Gastrocnemius medialis (tissue), 4 donors: ENCODE data around the gene RUNX1. TPM values are rescaled to one million over a fixed set of nuclear protein-coding genes. Genes with fewer than 3 reads are reported as not detected.
A peak's percentile ranks its signal among the peaks of the same experiment; 100 is the strongest.

Experiments
- ATAC-seq, 2 donors: fragments of 150-250 bp; one replicate each; pipeline ENCODE4 v1.9.1; 2016
- DNase-seq, 2 donors: peaks; one replicate each; pipeline ENCODE4 v3.0.0-alpha.2; 2019
- H3K27ac ChIP-seq, 4 donors: fragments of 200-600 bp; sonication (generic); 1 replicate in 1 of 4; 2 replicates in 3 of 4; pipeline ENCODE4 v1.5.1; 2016 to 2018; ENCODE audit warnings: mild to moderate bottlenecking in 2 of 4, moderate library complexity in 1 of 4
- H3K27me3 ChIP-seq, 3 donors: fragments of 200-600 bp; sonication (generic) in 2 of 3; 1 replicate in 1 of 3; 2 replicates in 2 of 3; pipeline versions ENCODE4 v1.5.1 to v1.6.0; 2016 to 2019; ENCODE audit warnings: mild to moderate bottlenecking in 1 of 3, moderate library complexity in 1 of 3
- H3K36me3 ChIP-seq, 2 donors: fragments of 200-600 bp; sonication (generic) in 1 of 2; one replicate each; pipeline ENCODE4 v1.5.1; 2017 to 2018
- H3K4me1 ChIP-seq, 2 donors: fragments of 200-600 bp; sonication (generic) in 1 of 2; one replicate each; pipeline ENCODE4 v1.5.1; 2016 to 2017; ENCODE audit warnings: mild to moderate bottlenecking in 2 of 2
- H3K4me3 ChIP-seq, 4 donors: fragments of 200-600 bp; sonication (generic) in 3 of 4; 1 replicate in 1 of 4; 2 replicates in 3 of 4; pipeline ENCODE4 v1.5.1; 2016 to 2019; ENCODE audit warnings: mild to moderate bottlenecking in 2 of 4
- H3K9me3 ChIP-seq, 3 donors: fragments of 200-600 bp; sonication (generic) in 2 of 3; 1 replicate in 1 of 3; 2 replicates in 2 of 3; pipeline ENCODE4 v1.5.1; 2016 to 2019
- CTCF ChIP-seq, 5 experiments: fragments of 450-650 bp in 3 of 5; fragments of 200-600 bp in 2 of 5; sonication (generic) in 2 of 5; IDR thresholded peaks in 4 of 5; conservative IDR thresholded peaks in 1 of 5; 1 replicate in 4 of 5; 2 replicates in 1 of 5; pipeline ENCODE4 v1.5.1; 2016 to 2019; ENCODE audit warnings: antibody characterized with exemption in 5 of 5, mild to moderate bottlenecking in 3 of 5, moderate library complexity in 3 of 5
- POLR2A ChIP-seq, 2 donors: fragments of 450-650 bp; IDR thresholded peaks; one replicate each; pipeline ENCODE4 v1.6.1; 2017; ENCODE audit warnings: antibody characterized with exemption in 2 of 2, mild to moderate bottlenecking in 2 of 2, moderate library complexity in 2 of 2
- in situ Hi-C, 4 donors: fragments of 200-750 bp; cut with MboI; loops; one replicate each; pipeline versions ENCODE4 v1.15.0 to v1.8.0; 2017; ENCODE audit warnings: low sequenced_read_pairs in 4 of 4
- intact Hi-C: fragments of 100-400 bp; cut with DNase I; formaldehyde crosslinking; loops from one replicate; pipeline ENCODE4 v1.15.1; 2023; ENCODE audit warnings: low total_unique reads
- total RNA-seq, 4 donors: library from RNA; depleted of rRNA; stranded (reverse); fragments of >200 nt; gene quantifications; one replicate each; pipeline versions ENCODE4 v1.1.0 to v1.2.3, GENCODE V29; 2016

The RUNX1 gene
- total RNA-seq, 4 donors from 2014 or later = 8.0 to 20.9 (median 10.6) TPM

DNA sequence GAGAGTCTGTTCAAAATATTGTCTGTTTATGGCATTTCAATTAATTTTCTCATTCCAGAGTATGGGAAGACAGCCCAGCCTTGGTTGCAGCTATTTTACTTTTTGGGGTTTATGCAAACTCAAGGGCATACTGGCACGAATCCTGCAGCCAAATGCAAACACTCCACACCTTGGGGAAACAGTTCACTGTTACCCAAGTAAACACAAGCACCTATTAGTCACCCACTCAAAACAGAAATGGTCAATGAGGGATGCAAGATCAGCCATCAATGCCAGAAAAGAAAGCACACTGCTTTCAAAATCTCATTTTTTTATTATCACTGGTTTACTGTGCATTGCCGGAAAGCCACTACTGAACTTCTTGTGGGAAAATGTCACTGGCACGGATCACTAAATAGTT is 170.6 kb downstream of the RUNX1 start:
- no peak overlapping the region for H3K4me3 ChIP-seq
- H3K36me3 ChIP-seq = peaks cover 0 to 34% of the 10 kb centered on the region in 2 donors
- TF ChIP-seq CTCF (IDR thresholded peaks at IDR 0.05 in 4 of 5, conservative IDR thresholded peaks at IDR 0.05 in 1 of 5) (no peak), POLR2A (IDR thresholded peaks at IDR 0.05) (no peak)
- intact Hi-C loops = no loop called here
- H3K27me3 ChIP-seq = no peaks in the 10 kb centered on the region
- peaks cover 0 to 11% of the 10 kb centered on the region in 2 donors for H3K4me1 ChIP-seq
- peak overlapping the region in 1 of 4 donors; percentile 44 for H3K27ac ChIP-seq
- H3K9me3 ChIP-seq = no peaks in the 10 kb centered on the region
- ATAC-seq (no peak), DNase-seq (no peak)
- in situ Hi-C loops = loop anchor here in 2 of 4 donors (10.0 kb wide), 2 partner anchors 74 to 84 kb away; no protein-coding TSS in a partner anchor

DNA sequence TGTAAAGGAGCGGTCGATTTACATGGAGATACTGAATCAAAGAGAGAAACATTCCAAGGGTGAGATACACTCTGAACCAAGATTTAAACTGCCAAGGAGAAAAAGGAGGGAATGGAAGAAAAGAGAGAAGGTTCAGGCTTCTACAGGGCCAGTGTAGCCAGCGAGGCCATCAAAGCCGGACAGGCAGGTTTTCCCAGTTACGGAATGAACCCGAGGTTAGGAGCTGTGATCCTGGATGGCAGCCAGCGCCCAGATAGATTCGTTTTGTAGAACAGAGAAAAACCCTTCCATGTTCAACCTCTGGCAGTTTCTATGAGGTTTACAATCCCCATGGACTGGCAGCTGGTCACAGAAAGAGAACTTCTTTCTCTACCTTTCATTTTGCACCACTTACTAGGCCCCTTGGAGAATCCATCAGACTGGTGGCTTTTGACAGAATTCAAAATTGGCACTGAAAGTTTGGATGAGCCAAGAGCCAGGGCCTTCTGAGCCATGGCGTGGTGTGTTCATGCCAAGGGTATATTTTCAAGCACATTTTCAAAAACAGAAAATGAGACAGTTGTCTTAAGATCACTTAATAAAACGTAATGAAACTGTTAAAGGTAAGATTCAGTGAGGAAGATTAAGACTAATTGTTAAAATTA is 171.5 kb downstream of the RUNX1 start:
- in situ Hi-C loops (loop anchor here in 2 of 4 donors (10.0 kb wide), 2 partner anchors 73 to 83 kb away; no protein-coding TSS in a partner anchor), intact Hi-C loops (no loop called here)

GRCh38 chr21:34875830-34876229 is 173.3 kb downstream of the RUNX1 start:
- DNase-seq (no peak), ATAC-seq (no peak)
- Histone ChIP-seq H3K36me3 (peaks cover 0 to 42% of the 10 kb centered on the region in 2 donors), H3K4me1 (no peaks in the 10 kb centered on the region), H3K4me3 (no peak overlapping the region), H3K27me3 (no peaks in the 10 kb centered on the region), H3K9me3 (no peaks in the 10 kb centered on the region), H3K27ac (no peak overlapping the region)
- intact Hi-C loops = no loop called here
- in situ Hi-C loops = loop anchor here in 2 of 4 donors (10.0 kb wide), 2 partner anchors 71 to 81 kb away; no protein-coding TSS in a partner anchor
- TF ChIP-seq POLR2A (IDR thresholded peaks at IDR 0.05) = no peak
- TF ChIP-seq CTCF (IDR thresholded peaks at IDR 0.05 in 4 of 5, conservative IDR thresholded peaks at IDR 0.05 in 1 of 5) = no peak

More for the DNA sequence above, 171.5 kb downstream of the RUNX1 start:
- Histone ChIP-seq H3K9me3 (no peaks in the 10 kb centered on the region), H3K27ac (peak overlapping the region in 1 of 4 donors; percentile 44), H3K4me3 (no peak overlapping the region), H3K4me1 (peaks cover 0 to 4% of the 10 kb centered on the region in 2 donors), H3K36me3 (peaks cover 0 to 34% of the 10 kb centered on the region in 2 donors), H3K27me3 (no peaks in the 10 kb centered on the region)
- ATAC-seq = peak in 1 of 2 donors; percentile 47
- no peak for TF ChIP-seq CTCF (IDR thresholded peaks at IDR 0.05 in 4 of 5, conservative IDR thresholded peaks at IDR 0.05 in 1 of 5)
- TF ChIP-seq POLR2A (IDR thresholded peaks at IDR 0.05) = no peak
- peak in 1 of 2 donors; percentile 23 for DNase-seq

DNA sequence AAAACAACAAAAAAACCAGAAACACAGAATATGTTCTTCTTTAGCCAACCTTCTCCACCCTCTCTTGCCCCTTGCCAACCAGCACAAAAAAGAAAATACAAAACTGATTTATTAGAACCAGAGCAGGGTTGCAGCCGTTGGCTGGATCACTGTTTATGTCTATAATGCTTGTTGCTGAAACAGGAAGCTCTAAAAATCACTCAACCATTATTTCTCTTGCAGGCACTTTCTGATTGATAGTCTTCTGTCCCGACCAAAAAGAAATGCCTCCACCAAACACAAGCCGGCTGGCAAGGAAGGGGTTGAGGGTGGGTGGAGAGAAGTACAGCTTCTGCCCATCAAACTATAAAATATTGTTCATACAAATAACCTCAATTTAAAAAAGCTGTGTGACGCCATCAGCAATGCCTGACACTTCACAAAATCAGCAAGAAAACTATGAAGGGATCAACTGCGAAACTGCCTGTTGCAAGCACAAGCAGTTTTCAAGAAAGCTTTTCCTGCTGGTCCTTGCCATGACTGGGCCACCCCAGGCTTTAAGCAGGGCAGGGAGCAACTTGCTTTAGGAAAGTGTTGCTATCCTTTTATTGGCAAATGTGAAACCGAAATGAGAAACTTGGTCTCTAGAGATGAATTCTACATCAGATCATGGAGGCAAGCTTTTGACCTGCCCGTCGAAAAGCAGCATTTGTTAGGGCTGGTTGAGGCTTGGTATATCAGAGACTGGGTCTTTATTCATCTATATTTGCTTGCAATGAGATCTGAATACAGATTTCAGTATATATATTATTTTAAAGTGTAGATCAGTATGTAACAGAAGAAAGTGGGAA is 174.2 kb downstream of the RUNX1 start:
- in situ Hi-C loops = loop anchor here in 2 of 4 donors (10.0 kb wide), 2 partner anchors 70 to 80 kb away; no protein-coding TSS in a partner anchor

More for the DNA sequence above, 174.2 kb downstream of the RUNX1 start:
- Histone ChIP-seq H3K9me3 (no peaks in the 10 kb centered on the region), H3K4me1 (no peaks in the 10 kb centered on the region), H3K27ac (no peak overlapping the region), H3K27me3 (no peaks in the 10 kb centered on the region), H3K4me3 (no peak overlapping the region), H3K36me3 (peaks cover 0 to 33% of the 10 kb centered on the region in 2 donors)
- DNase-seq (no peak), ATAC-seq (no peak)
- TF ChIP-seq POLR2A (IDR thresholded peaks at IDR 0.05) (no peak), CTCF (IDR thresholded peaks at IDR 0.05 in 4 of 5, conservative IDR thresholded peaks at IDR 0.05 in 1 of 5) (no peak)
- intact Hi-C loops = no loop called here
